HG02759 (cell line): ENCODE measurements around the gene EXOC6.

Source experiments
- ATAC-seq: cut with Tn5 transposase; IDR thresholded peaks from one replicate; pipeline ENCODE4 v1.9.1; 2021; ENCODE audit warnings: mild to moderate bottlenecking, moderate library complexity; ENCODE audit not compliant: unreplicated experiment

EXOC6 gene

DNA sequence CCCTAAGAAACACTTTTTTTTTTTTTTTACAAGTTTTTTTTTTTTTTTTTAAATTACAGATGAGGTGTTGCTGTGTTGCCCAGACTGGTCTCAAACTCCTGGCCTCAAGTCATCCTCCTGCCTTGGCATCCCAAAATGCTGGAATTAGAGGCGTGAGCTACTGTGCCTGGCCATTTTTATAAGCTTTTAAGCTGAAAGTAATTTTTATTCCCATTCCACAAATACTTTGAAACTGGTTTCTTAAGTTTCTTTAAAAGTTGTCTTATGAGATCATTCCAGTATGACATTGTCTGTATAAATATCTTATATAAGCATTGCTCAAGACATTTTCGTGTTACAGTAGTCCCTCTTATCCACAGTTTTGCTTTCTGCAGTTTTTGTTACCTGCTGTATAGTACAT lies 150.9 kb downstream of the EXOC6 start:
- ATAC-seq, result no peak

GRCh38 chr10:93006435-93007039 lies 158.2 kb downstream of the EXOC6 start:
- no peak for ATAC-seq

GRCh38 chr10:93015722-93016121 lies 167.4 kb downstream of the EXOC6 start:
- no peak for ATAC-seq

DNA sequence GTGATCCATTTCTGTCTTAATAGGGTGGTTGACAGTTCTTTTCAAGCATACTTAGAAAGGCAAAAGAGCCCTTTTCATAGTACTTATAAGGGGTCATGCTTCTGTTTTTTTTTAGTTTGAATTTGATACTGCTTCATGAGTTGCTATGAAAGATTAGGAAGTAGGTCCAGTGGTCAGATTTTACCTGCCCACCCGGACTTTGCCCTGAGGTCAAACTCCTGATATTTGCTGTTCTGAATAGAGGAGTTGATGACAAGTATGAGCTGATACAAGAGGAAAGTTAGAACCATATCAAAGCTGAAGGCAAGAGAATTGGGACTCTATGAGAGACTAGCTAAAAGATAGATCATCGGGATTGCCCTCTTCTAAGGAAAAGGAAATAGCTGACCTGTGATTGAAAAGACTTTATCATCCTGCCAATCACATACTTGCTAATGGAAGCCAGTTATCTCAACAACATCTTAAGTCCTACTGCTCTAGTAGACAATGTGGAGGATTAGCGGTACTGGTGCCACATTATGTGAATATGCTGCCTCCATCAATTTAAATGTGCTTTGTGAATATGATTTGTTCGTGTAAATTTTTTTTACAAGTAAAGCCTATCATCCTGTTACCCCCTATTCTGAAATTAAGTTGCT lies 174.8 kb downstream of the EXOC6 start:
- no peak for ATAC-seq

DNA sequence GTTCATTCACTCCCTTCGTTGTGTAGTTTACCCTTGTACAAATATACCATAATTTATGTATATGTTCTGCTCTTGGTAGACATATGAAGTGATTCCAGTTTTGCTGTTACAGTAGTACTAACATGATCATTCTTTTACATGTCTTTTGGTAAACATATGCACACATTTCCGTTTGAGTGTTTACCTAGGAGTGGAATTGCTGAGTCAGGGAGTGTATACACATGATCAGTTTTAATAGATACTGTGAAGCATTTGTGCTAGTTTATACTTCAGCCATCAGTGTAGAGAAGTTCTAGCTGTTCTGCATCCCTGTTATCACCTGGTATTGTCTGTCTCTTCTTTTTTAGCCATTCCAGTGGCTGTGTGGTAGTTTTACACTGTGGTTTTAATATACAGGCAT lies 177.8 kb downstream of the EXOC6 start:
- no peak for ATAC-seq

- ATAC-seq, result no peak
Measured at GRCh38 chr10:93027508-93027907, 179.2 kb downstream of the EXOC6 start.

GRCh38 chr10:93028883-93029282 lies 180.6 kb downstream of the EXOC6 start:
- no peak for ATAC-seq

- ATAC-seq, result no peak
Measured at GRCh38 chr10:93030409-93030808, 182.1 kb downstream of the EXOC6 start.

GRCh38 chr10:93032105-93032808 lies 183.9 kb downstream of the EXOC6 start:
- ATAC-seq, result no peak

DNA sequence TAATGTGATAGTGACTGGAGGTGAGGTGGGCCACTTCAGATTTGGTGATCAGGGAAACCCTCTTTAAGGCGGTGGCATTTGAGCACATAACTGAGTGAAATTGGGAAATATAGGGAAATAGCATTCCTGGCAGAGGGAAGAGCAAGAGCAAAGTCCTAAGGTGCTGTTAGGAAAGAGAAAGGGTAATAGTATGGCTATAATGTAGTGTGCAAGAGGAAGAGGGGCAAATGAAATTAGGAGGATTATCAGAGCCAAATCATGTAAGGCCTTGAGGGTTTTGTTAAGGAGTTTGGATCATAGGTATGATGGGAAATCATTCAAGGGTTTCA lies 184.5 kb downstream of the EXOC6 start:
- no peak for ATAC-seq

- no peak for ATAC-seq
Measured at GRCh38 chr10:93034426-93034825, 186.1 kb downstream of the EXOC6 start.

GRCh38 chr10:93039110-93039509 lies 190.8 kb downstream of the EXOC6 start:
- ATAC-seq, result no peak

- ATAC-seq, result no peak
Measured at GRCh38 chr10:93039721-93040120, 191.4 kb downstream of the EXOC6 start.

DNA sequence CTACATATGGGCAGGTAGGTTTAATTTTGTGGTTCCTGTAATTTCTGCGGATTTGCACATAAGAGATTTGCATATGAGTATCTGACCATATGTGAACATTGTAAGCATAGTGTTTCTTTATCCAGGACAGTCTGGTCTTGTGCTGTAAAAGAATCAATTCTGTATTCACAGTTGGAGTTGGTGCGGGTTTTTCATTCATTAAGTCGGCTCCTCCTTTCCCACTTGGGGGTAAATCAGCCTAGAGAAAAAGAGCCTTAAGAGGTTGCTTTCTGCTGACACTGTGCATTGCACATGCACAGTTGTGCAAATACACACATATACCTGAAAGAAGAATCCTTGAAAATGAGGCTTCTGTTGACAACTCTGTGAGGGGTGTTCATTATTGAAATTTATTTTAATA lies 206.2 kb downstream of the EXOC6 start:
- ATAC-seq, result no peak

- no peak for ATAC-seq
Measured at GRCh38 chr10:93058139-93058538, 209.8 kb downstream of the EXOC6 start.

- ATAC-seq, result no peak
Measured at GRCh38 chr10:93059975-93060886, 211.9 kb downstream of the EXOC6 start, which contains the start of gene CYP26C1. Gene CYP26C1, plus strand, starts transcription at chr10:93060798. Its CDS starts 466 bp downstream, at chr10:93061264.

DNA sequence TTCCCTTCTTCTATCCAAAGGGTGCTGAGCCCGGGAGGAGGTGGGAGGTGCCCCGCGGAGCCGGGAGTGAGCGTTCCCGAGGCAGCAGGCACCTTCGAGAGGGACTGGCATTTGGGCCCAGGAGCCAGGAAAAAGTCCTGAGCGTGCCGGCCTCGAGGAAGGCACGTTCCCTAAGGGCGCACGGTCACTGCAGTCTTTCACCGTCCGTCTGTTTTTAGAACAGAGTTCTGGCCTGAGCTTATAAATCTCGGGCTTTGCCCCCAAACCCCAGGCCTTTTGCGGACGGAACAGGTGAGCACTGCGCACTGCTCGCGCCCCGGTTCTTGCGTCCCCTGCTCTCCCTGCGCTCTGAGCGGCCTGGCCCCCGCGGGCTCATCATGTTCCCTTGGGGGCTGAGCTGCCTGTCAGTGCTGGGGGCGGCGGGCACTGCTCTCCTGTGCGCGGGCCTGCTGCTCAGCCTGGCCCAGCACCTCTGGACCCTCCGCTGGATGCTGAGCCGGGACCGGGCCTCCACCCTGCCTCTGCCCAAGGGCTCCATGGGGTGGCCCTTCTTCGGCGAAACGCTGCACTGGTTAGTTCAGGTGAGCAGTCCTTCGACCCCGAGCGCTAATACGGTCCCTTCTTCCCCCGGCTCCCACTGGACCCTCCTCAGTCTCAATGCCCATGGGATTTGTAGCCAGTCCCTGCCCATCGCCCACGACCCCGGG lies 212.7 kb downstream of the EXOC6 start:
- ATAC-seq, result no peak

DNA sequence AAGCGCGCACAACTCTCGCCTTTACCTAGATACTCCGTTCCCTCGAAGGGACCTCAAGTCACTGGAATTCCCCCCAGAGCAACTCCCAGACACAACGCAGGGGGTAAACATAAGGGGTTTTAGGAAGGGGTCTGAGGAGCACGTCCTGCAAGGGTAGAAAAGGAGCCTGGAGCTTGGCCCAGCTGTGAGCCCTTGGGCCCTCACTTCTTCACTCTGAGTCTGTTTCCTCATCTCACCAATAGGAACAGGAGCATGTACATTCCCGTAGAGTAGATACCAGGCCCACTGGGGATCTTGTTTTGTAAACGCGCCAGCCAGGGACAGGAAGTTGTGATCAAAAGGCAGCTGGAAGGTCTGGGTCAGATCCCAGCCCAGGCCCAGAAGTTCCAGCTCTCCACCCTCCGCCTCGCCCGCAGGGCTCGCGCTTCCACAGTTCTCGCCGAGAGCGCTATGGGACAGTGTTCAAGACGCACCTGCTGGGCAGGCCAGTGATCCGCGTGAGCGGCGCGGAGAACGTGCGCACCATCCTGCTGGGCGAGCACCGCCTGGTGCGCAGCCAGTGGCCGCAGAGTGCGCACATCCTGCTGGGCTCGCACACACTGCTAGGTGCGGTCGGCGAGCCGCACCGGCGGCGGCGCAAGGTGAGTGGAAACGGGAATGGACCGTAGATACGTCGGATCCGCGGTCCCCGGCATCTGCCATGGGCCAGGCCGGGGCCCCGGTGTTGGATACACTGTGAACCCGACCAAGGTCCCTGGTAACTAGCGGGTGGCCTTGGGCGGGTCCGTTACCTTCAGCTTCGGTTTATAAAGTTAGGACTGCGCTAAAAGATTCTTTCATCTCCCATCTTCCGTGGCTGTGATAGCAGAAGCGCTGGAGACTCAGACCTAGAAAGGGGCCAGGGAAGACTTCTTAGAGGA lies 213.5 kb downstream of the EXOC6 start:
- no peak for ATAC-seq

DNA sequence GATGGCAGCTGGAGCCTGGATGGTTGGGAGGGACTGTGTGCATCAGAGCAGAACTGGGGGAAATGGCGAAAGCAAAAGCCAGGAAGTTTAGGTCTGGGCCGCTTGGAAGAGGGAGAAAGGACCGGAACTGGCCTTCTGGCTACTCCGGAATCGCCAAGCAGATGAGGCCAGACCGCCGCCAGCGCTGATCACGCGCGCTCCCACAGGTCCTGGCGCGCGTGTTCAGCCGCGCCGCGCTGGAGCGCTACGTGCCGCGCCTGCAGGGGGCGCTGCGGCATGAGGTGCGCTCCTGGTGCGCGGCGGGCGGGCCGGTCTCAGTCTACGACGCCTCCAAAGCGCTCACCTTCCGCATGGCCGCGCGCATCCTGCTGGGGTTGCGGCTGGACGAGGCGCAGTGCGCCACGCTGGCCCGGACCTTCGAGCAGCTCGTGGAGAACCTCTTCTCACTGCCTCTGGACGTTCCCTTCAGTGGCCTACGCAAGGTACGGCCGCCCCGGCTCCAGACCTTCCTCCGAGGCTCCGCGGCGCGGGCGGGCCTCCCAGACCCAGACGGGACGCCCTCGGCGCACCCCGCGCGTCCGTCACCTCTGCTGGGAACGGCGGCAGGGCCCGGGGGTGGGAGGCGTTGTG lies 214.3 kb downstream of the EXOC6 start:
- peak; percentile 63 for ATAC-seq
